DMS53 (cell line): Measurements from ENCODE around the gene ERBB2.
"Not testable (repeated sequence)": the region's sequence is repeated elsewhere in the genome, so short reads cannot be mapped to it uniquely, and the experiment has no call there.

ENCODE experiments used
- DNase-seq: peaks from one replicate; lab custom pipeline; 2025; lab: John Stamatoyannopoulos, UW

ERBB2 gene

DNA sequence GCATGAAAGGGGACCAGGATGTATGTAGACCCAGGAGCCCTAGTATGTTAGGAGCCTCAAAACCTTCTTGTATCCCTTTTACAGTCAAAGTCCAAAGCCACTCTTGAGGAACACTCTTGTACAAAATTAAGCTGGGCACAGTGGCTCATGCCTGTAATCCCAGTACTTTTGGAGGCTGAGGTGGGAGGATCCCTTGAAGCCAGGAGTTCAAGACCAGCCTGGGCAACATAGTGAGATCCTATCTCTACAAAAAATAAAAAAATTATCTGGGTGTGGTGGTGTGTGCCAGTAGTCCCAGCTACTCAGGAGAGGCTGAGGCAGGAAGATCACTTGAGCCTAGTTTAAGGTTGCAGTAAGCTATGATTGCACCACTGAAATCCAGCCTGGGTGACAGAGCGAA, 26.1 kb downstream of the ERBB2 start:
- not testable (repeated sequence) for DNase-seq

DNA sequence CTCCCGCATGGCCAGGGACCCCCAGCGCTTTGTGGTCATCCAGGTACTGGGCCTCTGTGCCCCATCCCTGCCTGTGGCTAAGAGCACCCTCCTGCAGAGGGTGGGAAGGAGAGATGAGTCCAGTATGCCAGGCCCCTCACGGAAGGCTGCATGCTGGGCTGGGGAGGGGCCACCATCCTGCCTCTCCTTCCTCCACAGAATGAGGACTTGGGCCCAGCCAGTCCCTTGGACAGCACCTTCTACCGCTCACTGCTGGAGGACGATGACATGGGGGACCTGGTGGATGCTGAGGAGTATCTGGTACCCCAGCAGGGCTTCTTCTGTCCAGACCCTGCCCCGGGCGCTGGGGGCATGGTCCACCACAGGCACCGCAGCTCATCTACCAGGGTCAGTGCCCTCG, 26.8 kb downstream of the ERBB2 start:
- DNase-seq = no peak

DNA sequence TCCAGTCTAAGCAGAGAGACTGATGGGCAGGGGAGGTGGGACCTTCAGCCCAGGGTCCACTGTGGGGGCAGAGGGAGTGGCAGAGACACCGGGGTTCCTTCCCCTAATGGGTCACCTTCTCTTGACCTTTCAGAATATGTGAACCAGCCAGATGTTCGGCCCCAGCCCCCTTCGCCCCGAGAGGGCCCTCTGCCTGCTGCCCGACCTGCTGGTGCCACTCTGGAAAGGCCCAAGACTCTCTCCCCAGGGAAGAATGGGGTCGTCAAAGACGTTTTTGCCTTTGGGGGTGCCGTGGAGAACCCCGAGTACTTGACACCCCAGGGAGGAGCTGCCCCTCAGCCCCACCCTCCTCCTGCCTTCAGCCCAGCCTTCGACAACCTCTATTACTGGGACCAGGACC, 27.7 kb downstream of the ERBB2 start:
- DNase-seq = no peak

DNA sequence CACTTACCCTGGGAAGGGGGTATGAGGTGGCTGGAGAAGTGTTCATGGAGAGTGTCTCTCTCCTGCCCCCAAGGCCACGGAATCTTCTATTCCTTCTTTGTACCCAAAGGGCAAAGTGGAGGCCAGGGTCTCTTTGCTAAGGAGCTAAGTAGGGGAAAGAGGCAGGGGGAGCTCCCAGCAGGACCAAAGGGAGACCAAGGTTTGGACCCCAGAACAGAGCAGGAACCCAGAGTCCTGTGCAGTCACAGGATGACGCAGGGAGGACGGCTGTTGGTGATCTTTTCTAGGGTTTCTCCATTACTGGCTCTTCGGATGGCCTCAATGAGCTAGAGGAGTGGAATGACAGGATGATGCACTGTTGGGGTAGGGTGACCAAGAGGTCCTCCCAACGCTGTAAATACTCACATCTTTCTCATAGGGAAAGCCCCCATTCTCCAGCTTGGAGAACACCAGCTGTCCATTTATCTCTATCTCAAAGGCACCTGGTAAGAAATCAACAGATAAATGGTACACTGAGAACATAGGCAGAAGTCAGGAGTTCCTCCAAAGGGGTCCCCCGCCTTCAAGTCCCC, 29.5 kb downstream of the ERBB2 start:
- no peak for DNase-seq

DNA sequence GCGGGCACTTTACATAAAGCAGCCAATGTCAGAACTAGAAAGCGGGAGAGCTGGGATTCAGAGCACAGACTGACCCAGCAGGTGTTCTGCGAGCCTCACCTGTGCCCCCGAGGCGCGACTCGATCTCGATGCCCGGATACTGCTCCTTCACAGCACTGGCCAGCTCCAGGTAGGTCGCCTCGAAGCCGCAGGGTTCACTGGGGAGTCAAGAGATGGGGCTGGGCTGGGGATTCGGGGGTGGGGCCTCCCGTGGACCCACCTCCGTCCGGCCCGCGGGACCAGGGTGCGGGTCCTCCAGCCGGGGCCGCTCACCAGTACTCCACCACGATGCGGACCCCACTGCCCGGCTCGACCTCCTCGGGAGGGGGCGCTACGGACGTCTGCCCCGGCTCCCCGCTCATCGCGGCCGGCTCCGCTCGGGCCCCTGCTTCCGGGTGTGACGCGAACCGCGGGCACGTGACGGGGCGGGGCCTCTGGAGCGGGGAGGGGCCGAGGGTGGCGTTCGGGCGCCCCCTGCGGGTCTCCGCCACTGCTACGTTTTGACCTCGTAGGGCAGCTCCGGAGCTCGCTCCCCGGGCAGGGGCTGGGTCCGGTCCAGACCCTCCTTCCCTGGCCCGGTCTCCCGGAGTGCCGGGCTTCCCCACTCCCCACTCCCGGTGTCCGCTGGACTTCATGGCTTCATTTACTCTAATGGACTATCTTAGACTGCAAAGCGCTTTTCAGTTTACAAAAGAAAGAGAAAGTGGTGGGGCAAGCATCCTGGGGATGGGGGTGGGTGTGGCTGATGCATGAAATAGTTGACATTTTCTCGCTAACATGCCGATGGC, 30.4 kb downstream of the ERBB2 start, which contains the start of gene MIEN1:
Gene MIEN1 (minus strand): TSS at position 438 of the 827 bp plus-strand sequence. CDS start 37 bp downstream, at position 401.
- peak; percentile 90 for DNase-seq

DNA sequence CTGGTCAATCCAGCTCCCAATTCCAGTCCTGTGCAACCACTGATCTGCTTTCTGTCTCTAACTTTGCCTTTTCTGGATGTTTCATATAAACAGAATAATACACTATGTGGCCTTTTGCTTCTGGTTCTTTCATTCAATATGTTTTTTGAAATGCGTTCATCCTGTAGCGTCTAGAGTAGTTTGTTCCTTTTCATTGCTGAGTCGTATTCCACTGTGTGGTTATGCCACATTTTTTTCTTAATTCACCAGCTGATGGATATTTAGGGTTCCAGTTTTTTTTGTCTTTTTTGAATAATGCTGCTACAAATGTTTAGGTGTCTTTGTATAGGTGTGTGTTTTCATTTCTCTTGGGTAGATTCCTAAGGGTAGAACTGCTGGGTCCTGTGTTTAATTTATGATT, 32.7 kb downstream of the ERBB2 start:
- DNase-seq = no peak

DNA sequence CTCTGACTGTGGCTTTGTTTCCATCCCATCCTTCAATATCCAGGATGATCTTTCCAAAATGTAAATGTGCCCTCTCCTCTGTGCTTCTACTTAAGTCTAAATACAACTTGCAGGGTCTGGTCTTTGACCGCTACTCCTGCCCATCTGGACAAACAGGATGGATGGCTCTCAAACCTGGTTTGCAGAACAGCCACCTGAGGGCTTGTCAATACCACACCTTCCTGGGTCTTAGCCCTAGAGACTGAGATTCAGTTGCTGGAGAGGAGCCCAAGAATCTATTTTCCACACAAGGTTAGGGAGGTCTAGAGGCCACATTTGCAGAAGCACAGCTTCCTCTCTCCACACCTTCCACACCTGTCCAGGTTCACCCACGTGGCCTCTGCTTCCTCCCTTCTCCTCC, 36.0 kb downstream of the ERBB2 start:
- DNase-seq = no peak

DNA sequence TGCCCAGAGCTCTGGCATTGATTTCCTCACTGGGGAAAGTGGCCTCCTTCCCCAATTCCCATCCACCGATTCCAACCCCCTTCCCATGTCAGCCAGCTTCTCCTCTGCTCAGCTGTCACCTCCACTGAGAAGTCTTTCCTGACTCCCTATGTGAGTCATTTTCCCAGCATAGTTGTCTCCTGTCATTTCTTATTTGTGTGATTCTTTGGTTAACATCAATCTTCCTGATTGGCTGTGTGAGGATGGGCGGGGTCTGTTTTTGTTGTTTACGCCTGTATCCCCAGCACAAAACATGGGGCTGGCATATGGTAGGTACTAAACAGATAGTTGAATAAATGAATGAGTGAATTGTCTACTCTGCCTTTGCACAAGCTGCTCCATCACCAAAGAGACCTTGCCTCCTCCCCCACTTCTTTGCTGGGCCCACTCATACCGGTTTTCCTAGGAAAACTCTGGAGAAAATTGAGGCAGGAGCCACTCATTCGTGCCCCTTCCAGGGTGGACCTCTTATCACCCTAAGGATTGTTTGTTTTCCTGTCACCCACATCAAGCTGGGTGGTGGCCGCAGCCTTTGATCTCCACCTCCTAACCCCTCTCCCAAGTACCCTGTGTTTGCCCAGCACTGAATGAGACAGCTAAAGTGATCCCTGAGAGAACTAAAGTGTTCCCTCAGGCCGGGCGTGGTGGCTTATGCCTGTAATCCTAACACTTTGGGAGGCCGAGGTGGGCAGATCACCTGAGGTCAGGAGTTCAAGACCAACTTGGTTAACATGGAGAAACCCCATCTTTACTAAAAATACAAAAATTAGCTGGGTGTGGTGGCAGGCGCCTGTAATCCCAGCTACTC, 36.7 kb downstream of the ERBB2 start:
- peak; percentile 32 for DNase-seq

DNA sequence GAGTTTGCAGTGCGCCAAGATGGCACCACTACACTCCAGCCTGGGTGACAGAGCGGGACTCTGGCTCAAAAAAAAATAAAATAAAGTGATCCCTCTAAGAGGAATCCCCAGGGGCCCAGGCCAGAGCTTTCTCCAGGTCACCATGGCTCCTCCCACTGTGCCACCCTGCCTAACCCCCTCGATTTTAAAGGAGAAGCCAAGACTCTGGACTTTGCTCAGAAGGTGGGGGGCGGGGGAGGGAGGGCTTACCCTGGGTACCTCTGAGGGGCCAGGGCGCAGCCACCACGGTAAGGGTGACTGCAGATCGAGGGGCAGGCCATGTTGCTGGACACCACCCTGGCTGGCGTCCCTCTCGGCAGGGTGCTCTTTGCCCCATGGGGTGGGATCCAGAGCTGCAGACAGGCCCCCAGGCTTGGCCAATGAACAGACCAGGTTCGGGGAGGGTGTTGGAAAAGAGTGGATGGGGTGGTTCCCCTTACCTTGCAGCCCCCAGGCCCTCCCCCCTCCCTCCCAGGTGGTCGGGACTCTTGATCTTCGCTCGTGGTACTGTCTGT, 37.4 kb downstream of the ERBB2 start:
- DNase-seq = no peak

DNA sequence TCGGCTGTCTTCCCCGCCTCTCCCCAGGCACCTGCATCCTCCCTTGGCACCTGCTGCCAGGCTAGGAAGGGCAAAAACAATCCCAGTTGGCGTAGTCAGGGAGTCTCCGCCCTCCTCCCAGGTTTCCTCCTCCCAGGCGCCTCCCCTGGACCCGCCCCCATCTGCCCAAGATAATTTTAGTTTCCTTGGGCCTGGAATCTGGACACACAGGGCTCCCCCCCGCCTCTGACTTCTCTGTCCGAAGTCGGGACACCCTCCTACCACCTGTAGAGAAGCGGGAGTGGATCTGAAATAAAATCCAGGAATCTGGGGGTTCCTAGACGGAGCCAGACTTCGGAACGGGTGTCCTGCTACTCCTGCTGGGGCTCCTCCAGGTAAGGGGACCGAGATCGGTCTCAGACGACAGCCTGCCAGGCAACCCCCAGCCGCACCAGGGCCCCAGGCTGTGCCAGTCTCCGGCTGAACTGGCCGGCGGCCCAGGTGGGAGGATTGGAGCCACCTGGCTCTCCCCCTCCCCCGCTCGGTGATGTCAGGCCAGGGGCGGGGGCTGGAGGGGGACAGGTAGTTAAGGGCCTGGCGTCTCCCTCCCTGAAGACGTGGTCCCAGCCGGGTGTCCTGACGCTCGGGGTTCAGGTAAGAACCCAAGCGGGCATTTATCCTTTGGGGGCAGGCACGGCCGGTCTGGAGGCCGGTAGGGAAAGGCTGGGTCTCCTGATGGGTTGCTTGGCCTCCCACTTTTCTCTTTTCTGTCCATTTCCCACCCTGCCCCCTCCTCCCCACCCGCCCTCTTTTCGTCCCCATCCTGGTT, 38.1 kb downstream of the ERBB2 start, which contains the start of gene GRB7:
Gene GRB7 (plus strand): TSS at position 179 of the 808 bp plus-strand sequence. CDS start 4,364 bp downstream, outside the sequence.
- DNase-seq = peak; percentile 91

DNA sequence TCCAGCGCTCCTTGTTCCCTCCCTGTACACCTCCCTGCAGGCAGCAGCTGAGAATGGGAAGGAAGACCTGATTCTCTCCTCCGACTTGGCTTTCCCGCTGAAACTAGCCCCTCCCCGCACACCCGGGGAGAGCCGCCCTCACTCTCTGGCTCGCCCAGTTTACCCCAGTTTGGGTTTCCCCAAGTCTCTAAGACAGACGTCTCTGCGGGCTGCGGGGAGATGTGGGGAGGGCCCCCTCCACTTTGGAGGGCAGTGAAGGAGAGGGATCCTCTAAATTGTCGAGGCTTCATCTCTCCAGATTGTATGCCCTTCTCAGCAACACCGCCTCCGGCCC, 38.7 kb downstream of the ERBB2 start:
- DNase-seq = peak; percentile 84

DNA sequence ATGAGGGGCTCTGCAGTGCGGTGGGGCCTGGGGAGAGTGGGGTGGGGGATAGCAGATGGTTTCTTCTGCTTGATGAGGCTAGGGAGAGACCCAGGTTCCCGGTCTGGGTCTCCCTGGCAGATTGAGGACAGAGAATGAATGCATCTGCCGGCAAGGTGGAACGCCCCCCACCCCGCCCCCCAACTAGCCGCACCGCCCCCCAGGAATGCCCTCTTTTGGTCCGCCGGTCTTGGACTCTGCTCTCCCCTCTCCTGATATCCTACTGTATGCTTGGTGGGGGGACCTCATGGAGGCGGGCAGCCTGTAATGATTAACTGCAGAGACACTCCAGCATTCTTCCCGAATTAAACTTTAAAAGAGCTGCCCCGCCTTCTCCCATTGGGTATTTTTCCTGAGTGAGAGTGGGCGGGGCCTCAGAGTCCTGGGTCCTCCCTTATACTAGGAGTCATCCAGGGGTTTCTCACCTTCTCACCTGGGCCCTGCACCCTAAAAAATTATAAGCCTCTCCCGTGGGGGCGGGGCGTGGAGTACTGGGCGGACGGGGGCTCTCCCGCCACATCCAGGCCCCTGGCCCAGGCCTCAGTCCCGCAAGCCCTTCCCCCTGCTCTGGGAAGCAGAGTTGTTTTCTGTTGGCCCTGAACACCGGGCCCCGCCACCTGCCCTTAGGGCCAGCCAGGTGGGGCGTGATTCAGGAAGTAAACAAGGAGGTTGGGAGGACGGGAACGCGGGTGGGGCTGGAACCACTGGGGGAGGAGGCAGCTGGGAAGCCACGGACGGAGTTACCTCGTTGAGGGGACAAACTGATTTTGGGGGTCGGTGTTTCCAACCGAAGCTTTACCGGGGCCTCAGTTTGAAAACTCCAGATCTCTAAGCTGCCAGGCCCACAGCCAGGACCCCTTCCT, 39.4 kb downstream of the ERBB2 start:
- DNase-seq = peak; percentile 91

DNA sequence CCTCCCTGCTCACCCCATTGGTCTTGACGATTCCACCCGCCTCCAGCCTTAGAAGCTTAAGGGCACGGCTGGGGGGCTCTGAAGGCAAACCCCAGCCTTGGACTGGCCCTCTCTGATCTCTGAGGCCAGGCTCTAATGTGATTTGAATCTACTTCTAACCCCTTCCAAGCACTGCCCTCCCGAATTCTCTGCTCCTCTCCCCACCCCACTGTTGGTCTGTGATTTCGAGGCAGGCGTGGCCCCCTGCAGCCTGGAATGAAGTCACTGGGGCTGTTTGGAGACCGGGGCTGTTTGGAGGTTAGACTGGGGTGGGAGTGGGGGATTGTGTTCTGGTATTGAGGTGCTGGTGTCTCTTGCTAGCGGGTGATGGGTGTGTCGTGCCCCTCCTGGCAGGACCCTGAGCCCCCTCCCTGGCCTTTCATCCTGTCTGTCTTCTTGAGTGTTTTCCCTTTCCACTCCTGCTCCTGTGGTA, 40.1 kb downstream of the ERBB2 start:
- peak; percentile 63 for DNase-seq

DNA sequence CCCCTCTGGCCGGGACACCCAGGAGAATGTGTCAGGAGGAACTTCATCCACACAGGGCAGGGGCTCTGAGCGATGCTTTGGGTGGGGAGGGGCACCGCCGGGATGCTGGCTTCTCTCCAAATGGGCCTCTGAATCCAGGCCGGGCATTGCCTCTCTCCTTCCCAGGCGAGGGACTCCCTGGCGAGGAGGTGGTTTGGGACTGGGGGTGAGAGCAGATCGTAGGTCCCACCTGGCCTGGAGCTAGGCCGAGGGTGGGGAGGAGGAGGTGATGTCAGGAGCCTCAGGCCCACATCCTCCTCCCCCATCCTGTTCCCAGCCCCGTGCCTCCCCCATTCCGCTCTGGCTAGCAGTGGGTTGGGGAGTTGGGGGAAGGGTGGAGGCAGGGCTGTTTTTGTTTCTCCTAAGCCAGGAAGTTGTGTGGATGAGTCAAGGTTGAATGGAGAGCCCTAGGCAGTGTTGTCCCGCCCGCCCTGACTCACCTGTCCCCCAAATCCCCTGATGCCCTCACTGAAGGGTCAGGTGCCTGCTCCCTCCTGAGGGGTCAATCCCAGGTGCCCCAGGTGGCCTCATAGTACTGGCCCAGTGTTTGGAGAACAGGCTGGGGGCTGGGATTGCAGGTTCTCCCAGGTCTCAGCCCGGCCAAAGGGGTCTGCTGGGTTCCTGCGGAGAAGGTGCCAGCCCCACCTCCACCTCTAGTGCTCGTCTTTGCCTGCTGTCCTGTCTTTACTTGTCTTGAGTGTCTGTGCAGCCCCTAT, 40.7 kb downstream of the ERBB2 start:
- peak; percentile 64 for DNase-seq

DNA sequence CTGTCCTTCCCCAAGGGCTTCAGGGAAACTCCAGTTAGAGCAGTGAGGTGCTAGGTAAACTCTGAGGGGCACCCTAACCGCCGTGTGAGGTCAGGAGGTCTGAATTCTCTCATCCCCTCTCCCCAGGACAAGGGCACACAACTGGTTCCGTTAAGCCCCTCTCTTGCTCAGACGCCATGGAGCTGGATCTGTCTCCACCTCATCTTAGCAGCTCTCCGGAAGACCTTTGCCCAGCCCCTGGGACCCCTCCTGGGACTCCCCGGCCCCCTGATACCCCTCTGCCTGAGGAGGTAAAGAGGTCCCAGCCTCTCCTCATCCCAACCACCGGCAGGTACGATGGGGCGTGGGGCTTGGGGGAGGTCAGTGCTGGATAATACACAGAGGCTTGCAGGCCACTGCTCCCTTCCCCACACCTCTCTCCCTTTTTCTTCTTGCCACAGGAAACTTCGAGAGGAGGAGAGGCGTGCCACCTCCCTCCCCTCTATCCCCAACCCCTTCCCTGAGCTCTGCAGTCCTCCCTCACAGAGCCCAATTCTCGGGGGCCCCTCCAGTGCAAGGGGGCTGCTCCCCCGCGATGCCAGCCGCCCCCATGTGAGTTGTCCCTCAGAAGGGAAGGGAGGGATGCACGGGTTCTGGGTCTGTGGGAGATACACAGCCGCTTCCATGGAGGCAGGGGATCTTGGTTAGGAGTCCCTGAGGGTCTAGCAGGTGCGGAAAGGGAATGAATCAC, 42.4 kb downstream of the ERBB2 start:
- DNase-seq = no peak

DNA sequence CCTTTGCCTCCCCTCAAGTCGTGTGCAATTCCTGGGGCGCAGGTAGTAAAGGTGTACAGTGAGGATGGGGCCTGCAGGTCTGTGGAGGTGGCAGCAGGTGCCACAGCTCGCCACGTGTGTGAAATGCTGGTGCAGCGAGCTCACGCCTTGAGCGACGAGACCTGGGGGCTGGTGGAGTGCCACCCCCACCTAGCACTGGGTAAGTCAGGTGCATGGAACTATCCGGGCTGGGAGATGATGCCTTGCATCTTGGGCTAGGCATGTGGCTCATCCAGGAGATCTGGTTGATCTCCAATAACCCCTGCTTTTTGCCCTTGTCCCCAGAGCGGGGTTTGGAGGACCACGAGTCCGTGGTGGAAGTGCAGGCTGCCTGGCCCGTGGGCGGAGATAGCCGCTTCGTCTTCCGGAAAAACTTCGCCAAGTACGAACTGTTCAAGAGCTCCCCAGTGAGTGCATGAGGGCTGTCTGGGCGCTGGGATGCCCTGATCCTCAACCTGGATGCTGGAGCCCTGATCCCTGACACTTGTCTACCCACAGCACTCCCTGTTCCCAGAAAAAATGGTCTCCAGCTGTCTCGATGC, 43.1 kb downstream of the ERBB2 start:
- no peak for DNase-seq

DNA sequence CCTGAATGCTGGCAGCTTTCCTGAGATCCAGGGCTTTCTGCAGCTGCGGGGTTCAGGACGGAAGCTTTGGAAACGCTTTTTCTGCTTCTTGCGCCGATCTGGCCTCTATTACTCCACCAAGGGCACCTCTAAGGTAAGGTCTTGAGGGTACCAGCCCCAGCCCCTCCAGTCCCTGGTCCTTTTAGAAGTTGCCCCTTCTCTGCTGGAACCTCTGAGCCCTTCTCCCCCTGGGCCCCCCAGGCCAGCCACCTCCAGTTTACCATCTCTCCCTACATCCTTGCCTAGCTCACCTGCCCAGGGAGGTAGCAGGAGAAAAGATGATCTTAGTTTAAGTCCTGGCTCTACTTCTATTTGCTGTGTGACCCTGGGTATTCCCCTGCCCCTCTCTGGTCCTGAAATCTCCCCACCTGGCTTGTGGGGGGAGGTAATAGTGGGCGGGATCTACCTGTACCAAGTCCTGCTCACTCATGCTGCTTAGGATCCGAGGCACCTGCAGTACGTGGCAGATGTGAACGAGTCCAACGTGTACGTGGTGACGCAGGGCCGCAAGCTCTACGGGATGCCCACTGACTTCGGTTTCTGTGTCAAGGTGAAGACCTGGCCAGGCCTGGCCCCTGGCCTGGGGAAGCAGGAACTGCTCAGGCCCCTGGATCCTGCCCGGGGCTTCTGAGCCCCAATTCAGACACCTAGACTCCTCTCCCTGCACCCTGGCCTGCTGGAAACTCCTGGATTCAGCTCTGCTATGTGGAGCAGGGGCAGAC, 44.4 kb downstream of the ERBB2 start:
- DNase-seq = no peak

DNA sequence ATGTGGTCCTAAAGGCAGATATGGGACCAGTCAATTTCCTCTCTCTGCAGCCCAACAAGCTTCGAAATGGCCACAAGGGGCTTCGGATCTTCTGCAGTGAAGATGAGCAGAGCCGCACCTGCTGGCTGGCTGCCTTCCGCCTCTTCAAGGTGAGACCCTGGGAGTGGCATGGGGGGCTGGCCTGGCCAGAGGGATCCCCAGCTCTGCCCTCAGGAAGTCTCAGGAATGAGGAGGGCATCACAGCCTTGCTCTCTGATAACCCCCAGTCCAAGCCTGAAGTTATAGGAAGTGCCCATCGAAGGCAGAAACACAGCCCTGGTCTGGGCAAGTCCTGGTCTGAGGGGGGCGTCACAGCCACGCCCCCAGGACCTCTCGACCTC, 45.0 kb downstream of the ERBB2 start:
- no peak for DNase-seq
